NB4 (cell line): ENCODE data around the gene SH3D19.

Experiments used
- DNase-seq: peaks from one replicate; pipeline ENCODE4 v3.0.0; 2010; ENCODE audit warnings: low read depth
- H3K4me3 ChIP-seq: one replicate; pipeline ENCODE4 v1.5.1; 2011; ENCODE audit warnings: mild to moderate bottlenecking, low read depth, low read length, moderate library complexity
- MYC ChIP-seq: IDR thresholded peaks from 2 replicates; pipeline ENCODE4 v1.6.1; 2011; ENCODE audit warnings: low read depth, low read length
- POLR2A ChIP-seq: IDR thresholded peaks from 2 replicates; pipeline ENCODE4 v1.6.1; 2011; ENCODE audit warnings: mild to moderate bottlenecking; ENCODE audit not compliant: insufficient read length; ENCODE audit errors: extremely low read depth
- TF ChIP-seq, protein P1 (sequence below): IDR thresholded peaks from 2 replicates; pipeline ENCODE4 v1.6.1; 2011; ENCODE audit warnings: low read depth, low read length
- TF ChIP-seq, protein P2 (sequence below): IDR thresholded peaks from one replicate; pipeline ENCODE4 v1.5.1; 2012; ENCODE audit warnings: low read depth, low read length

The SH3D19 gene

DNA sequence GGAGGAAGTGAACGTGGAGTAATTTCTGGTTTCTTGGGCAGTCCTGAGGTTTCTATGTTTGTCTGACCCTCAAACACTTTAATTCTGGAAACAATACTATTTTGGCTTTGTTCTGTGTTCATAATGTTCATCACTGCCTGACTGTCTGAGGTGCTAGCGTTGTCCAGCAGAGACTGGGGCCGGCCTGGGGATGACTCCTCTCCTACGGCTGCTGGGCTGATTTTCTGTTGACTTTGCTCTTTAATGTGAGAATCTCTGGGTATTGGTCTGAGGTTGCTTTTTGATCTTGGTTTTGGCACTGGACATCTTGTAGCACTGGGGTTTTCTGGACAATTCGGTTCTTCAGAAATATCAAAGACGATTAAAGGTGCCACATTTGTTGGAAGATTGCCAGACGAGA, 150.2 kb downstream of the SH3D19 start:
- DNase-seq = no peak
- no peak overlapping the region for H3K4me3 ChIP-seq
- TF ChIP-seq, protein P1, sequence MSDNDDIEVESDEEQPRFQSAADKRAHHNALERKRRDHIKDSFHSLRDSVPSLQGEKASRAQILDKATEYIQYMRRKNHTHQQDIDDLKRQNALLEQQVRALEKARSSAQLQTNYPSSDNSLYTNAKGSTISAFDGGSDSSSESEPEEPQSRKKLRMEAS = no peak
- TF ChIP-seq, protein P2, sequence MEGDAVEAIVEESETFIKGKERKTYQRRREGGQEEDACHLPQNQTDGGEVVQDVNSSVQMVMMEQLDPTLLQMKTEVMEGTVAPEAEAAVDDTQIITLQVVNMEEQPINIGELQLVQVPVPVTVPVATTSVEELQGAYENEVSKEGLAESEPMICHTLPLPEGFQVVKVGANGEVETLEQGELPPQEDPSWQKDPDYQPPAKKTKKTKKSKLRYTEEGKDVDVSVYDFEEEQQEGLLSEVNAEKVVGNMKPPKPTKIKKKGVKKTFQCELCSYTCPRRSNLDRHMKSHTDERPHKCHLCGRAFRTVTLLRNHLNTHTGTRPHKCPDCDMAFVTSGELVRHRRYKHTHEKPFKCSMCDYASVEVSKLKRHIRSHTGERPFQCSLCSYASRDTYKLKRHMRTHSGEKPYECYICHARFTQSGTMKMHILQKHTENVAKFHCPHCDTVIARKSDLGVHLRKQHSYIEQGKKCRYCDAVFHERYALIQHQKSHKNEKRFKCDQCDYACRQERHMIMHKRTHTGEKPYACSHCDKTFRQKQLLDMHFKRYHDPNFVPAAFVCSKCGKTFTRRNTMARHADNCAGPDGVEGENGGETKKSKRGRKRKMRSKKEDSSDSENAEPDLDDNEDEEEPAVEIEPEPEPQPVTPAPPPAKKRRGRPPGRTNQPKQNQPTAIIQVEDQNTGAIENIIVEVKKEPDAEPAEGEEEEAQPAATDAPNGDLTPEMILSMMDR = no peak
- TF ChIP-seq MYC (no peak), POLR2A (no peak)

DNA sequence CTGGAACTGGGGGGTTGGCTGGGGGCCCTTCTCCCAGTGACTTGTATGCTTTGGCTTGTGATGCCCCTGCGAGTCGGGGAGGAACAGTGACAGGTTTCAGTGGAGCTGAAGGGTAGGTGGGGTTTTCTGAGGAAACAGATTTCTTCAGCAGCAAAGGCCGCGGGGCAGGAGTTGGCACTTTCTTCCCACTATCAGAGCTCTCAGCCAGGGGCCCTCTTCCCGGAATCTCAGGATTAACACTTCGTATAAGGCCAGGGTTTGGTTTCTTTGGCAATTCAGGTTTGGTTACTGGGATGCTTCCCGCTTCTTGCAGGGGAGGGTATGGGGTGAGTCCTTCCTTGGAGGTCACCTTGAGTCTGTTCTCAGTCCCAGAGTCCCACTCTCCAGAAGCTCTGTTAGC, 150.6 kb downstream of the SH3D19 start:
- H3K4me3 ChIP-seq = no peak overlapping the region
- DNase-seq = no peak
- TF ChIP-seq, protein P2 = no peak
- TF ChIP-seq MYC = no peak
- no peak for TF ChIP-seq POLR2A
- TF ChIP-seq, protein P1 = no peak

DNA sequence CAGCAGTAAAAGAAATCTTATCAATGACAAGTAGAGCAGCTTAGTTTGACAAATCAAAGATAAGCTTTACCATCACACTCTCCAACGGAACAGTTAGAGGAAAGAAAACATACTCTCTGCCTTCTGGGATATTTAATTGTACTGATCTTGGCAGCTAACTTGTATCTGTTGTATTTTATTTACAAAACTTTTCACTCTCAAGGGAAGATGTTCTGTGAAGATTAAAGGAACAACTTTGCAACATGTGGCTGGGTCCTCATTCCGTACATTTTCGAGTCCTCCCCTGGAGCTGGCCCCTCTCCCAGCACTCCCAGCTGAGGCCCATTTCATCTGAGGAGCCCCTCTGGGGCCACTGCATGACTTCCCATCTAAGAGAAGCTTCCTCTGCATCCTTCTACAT, 151.5 kb downstream of the SH3D19 start:
- no peak overlapping the region for H3K4me3 ChIP-seq
- no peak for DNase-seq
- TF ChIP-seq POLR2A (no peak), MYC (no peak)
- TF ChIP-seq, protein P2 = no peak
- TF ChIP-seq, protein P1 = no peak

DNA sequence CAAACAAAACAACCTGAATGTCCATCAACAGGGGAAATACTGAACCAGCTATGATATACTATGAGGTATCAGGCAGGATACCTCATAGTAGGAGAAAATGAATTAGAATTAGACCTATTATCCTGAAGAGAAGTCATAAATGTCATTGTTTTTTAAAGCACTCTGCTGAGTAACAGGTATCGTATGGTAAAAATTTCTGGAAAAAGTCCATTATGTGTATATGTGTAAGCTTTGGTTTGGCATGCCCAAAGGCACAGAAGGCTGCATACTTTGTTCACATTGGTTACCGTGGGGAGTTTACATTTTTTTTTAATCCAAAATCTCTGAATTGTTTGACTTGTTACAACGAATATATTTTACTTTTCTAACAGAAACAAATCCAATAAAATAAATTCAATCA, 155.5 kb downstream of the SH3D19 start:
- no peak for DNase-seq
- no peak for TF ChIP-seq MYC
- TF ChIP-seq POLR2A = no peak

DNA sequence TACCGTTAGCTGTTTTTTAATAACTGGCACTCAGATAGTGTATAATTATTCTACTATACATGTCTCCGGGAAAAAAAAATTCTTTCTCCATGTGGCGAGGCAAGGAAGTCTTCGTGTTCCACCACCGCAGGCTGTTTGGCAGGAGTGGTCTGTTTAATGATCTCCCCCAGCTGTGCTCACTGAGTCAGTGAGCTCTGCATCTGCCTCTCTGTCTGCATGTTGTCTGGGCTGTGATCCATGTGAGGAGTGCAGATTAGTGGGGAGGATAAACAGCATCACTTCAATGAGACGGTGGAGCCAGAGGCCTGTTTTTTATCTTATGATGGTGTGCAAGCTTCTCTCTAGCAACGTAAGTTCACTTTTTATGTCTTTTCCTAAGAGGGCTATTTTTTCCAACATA, 156.2 kb downstream of the SH3D19 start:
- no peak for TF ChIP-seq POLR2A
- TF ChIP-seq MYC = no peak
- TF ChIP-seq, protein P2 = no peak
- TF ChIP-seq, protein P1 = no peak
- H3K4me3 ChIP-seq = no peak overlapping the region
- DNase-seq = no peak

More for the DNA sequence above, 155.5 kb downstream of the SH3D19 start:
- H3K4me3 ChIP-seq = no peak overlapping the region

DNA sequence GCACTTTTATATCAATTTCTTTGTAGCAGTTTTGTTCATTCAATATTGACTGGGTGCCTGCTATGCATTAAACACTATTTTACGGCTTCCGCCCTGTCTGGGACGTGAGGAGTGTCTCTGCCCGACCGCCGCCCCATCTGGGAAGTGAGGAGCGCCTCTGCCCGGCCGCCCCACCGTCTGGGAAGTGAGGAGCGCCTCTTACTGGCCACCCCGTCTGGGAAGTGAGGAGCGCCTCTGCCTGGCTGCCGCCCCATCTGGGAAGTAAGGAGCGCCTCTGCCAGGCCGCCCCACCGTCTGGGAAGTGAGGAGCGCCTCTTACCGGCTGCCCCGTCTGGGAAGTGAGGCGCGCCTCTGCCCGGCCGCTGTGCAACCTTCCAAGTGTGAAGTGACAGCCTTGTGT, 157.8 kb downstream of the SH3D19 start:
- DNase-seq = no peak
- no peak overlapping the region for H3K4me3 ChIP-seq
- TF ChIP-seq, protein P2 = no peak
- TF ChIP-seq, protein P1 = no peak
- TF ChIP-seq MYC (no peak), POLR2A (no peak)
